GM12878 (cell line): ENCODE measurements around the gene ABI3. TPM values are rescaled to one million over a fixed set of nuclear protein-coding genes. Genes with fewer than 3 reads are reported as not detected.
A peak's percentile ranks its signal among the peaks of the same experiment; 100 is the strongest.

Experiments
- ATAC-seq: fragments of 200-7000 bp; cut with Tn5 transposase; 3 replicates; pipeline ENCODE4 v1.9.1; 2020; ENCODE audit warnings: mild to moderate bottlenecking, moderate library complexity
- BruUV-seq: library from RNA; stranded (reverse); fragments of 400-500 nt; replicated peaks from 2 replicates; lab custom pipeline; 2021; lab: Mats Ljungman, UMichigan
- CTCF ChIA-PET: fragments of 300-600 bp; sonication (Branson Sonifier 250); formaldehyde crosslinking; extraction: SDS; loops from one replicate; lab custom pipeline; 2021; ENCODE audit warnings: inconsistent platforms; lab: Yijun Ruan, JAX
- POLR2A ChIA-PET: fragments of 350-600 bp; formaldehyde crosslinking; extraction: SDS; loops from one replicate; lab custom pipeline; 2021; ENCODE audit warnings: inconsistent platforms; lab: Charles Lee
- RAD21 ChIA-PET: fragments of 300-600 bp; sonication (Branson Sonifier 250); formaldehyde crosslinking; loops from one replicate; lab custom pipeline; 2023; ENCODE audit warnings: antibody characterized with exemption; ENCODE audit not compliant: unreplicated experiment; lab: Charles Lee
- SMC1A ChIA-PET: fragments of 300-600 bp; sonication (Branson Sonifier 250); formaldehyde crosslinking; loops from one replicate; lab custom pipeline; 2023; ENCODE audit not compliant: unreplicated experiment, uncharacterized antibody; lab: Charles Lee
- DNase-seq: peaks from one replicate; pipeline ENCODE4 v3.0.0-alpha.2; 2011; ENCODE audit warnings: low read depth, low spot score
- FAIRE-seq: peaks from 3 replicates; lab custom pipeline; 2011; peaks lifted over from hg19 to GRCh38; lab: Jason Lieb, UNC
- H2AFZ ChIP-seq: 2 replicates; pipeline ENCODE4 v1.6.0; 2011; ENCODE audit warnings: low read depth, low read length, control low read depth; ENCODE audit not compliant: control insufficient read depth
- H3K27ac ChIP-seq: 2 replicates; pipeline ENCODE4 v1.5.1; 2011; ENCODE audit warnings: control low read depth; ENCODE audit not compliant: control insufficient read depth, insufficient read depth
- H3K27me3 ChIP-seq, 2 experiments: replicated peaks in 1 of 2; 2 replicates each; pipeline versions ENCODE4 v1.6.0 to v1.6.1; 2011; ENCODE audit warnings: low read length in 1 of 2; ENCODE audit not compliant: control insufficient read depth in 2 of 2, insufficient read depth in 2 of 2
- H3K36me3 ChIP-seq, 2 experiments: 2 replicates each; pipeline ENCODE4 v1.5.1; 2011; ENCODE audit warnings: low read length in 1 of 2; ENCODE audit not compliant: control insufficient read depth in 2 of 2, insufficient read depth in 2 of 2
- H3K4me1 ChIP-seq: 2 replicates; pipeline ENCODE4 v1.6.1; 2011; ENCODE audit warnings: mild to moderate bottlenecking, low read length, moderate library complexity, mixed read lengths; ENCODE audit not compliant: control insufficient read depth, insufficient read depth
- H3K4me2 ChIP-seq: 2 replicates; pipeline ENCODE4 v1.6.0; 2011; ENCODE audit warnings: control low read depth; ENCODE audit not compliant: control insufficient read depth, insufficient read depth
- H3K4me3 ChIP-seq: fragments of 200-600 bp; sonication (generic); 2 replicates; pipeline ENCODE4 v1.5.1; 2016
- H3K79me2 ChIP-seq: 2 replicates; pipeline ENCODE4 v1.6.0; 2011; ENCODE audit warnings: low read length; ENCODE audit not compliant: control insufficient read depth, insufficient read depth
- H3K9ac ChIP-seq: 2 replicates; pipeline ENCODE4 v1.8.0; 2011; ENCODE audit warnings: low read length, control low read depth, mixed read lengths; ENCODE audit not compliant: control insufficient read depth, insufficient read depth
- H3K9me3 ChIP-seq: replicated peaks from 3 replicates; pipeline ENCODE4 v1.5.1; 2011; ENCODE audit warnings: mild to moderate bottlenecking, low read length; ENCODE audit not compliant: control insufficient read depth, insufficient read depth
- H4K20me1 ChIP-seq: 2 replicates; pipeline ENCODE4 v1.6.0; 2011; ENCODE audit not compliant: control insufficient read depth, insufficient read depth
- ESRRA ChIP-seq: IDR thresholded peaks from 2 replicates; pipeline ENCODE4 v1.6.1; 2012; ENCODE audit warnings: mild to moderate bottlenecking, low read length, improper control_type of control experiment
- IRF4 ChIP-seq: IDR thresholded peaks from 2 replicates; pipeline ENCODE4 v1.6.1; 2011; ENCODE audit warnings: low read depth, low read length
- LARP7 ChIP-seq: fragments of 450-650 bp; IDR thresholded peaks from 2 replicates; pipeline ENCODE4 v1.6.1; 2017; ENCODE audit warnings: mild to moderate bottlenecking
- PKNOX1 ChIP-seq: fragments of 450-650 bp; IDR thresholded peaks from 2 replicates; pipeline ENCODE4 v1.6.1; 2016; ENCODE audit warnings: mild to moderate bottlenecking
- RAD51 ChIP-seq: fragments of 450-650 bp; IDR thresholded peaks from 2 replicates; pipeline ENCODE4 v1.6.1; 2016; ENCODE audit warnings: moderate library complexity, mild to moderate bottlenecking, inconsistent platforms
- SREBF2 ChIP-seq: IDR thresholded peaks from 2 replicates; pipeline ENCODE4 v1.6.1; 2012; ENCODE audit warnings: mild to moderate bottlenecking, low read length
- STAT3 ChIP-seq: IDR thresholded peaks from 2 replicates; pipeline ENCODE4 v1.6.1; 2011; ENCODE audit warnings: low read depth, low read length, improper control_type of control experiment
- WGBS: methylation state at CpG from one replicate; pipeline ENCODE4 v1.1.6; 2016; ENCODE audit warnings: low lambda C conversion rate; ENCODE audit not compliant: insufficient replicate concordance, insufficient coverage; ENCODE audit errors: missing lambda C conversion rate; 5-methylcytosine and 5-hydroxymethylcytosine counted together
- in situ Hi-C: fragments of 300-500 bp; cut with MboI; formaldehyde crosslinking; loops from 9 replicates; pipeline ENCODE4 v1.14.3; 2018; ENCODE audit warnings: mixed read lengths
- intact Hi-C: fragments of 100-400 bp; cut with micrococcal nuclease; formaldehyde crosslinking; loops from one replicate; pipeline ENCODE4 v1.14.2; 2022; ENCODE audit not compliant: unreplicated experiment
- polyA plus RNA-seq, 11 experiments: library from polyadenylated mRNA; depleted of rRNA in 4 of 11; unstranded in 6 of 11; stranded (reverse) in 5 of 11; fragments of >200 nt; fragmentation: Nextera tagmentation in 4 of 11; fragmentation: Illumina TruSeq in 1 of 11; extraction: Ambion mirVana in 4 of 11; extraction: Trizol in 1 of 11; gene quantifications; 1 replicate in 1 of 11; 2 replicates in 10 of 11; pipeline versions ENCODE4 v1.2.1 to v1.2.3, GENCODE V29; 2011 to 2016; ENCODE audit warnings: inconsistent platforms in 2 of 11, missing spikeins in 2 of 11, low read depth in 1 of 11
- total RNA-seq, 4 experiments: library from RNA; depleted of rRNA in 3 of 4; stranded (reverse); fragments of >200 nt in 3 of 4; fragmentation: Illumina TruSeq in 1 of 4; extraction: Trizol in 1 of 4; gene quantifications; 2 replicates each; pipeline versions ENCODE4 v1.2.1 to v1.2.3, GENCODE V29; 2013 to 2021

The ABI3 gene
- total and polyA plus RNA-seq, 10 of the 15 experiments (the other 5 are each of a cell fraction or from before 2014, with no cell fraction given) = 13.4 to 109 (median 51.1) TPM

GRCh38 chr17:49187301-49187700 is 23.2 kb upstream of the ABI3 start:
- no peak overlapping the region for H3K4me2 ChIP-seq
- H3K4me1 ChIP-seq = no peaks in the 10 kb centered on the region; the same call in 1 of the 2 replicates
- intact Hi-C loops = no loop called here
- no peaks in the 10 kb centered on the region for H4K20me1 ChIP-seq
- no peak overlapping the region for H3K9ac ChIP-seq
- H3K27me3 ChIP-seq = no peaks in the 10 kb centered on the region
- TF ChIP-seq SREBF2 (no peak), LARP7 (no peak), ESRRA (no peak), RAD51 (no peak), STAT3 (no peak)
- BruUV-seq = no TSS peak
- no peak overlapping the region for H3K4me3 ChIP-seq
- POLR2A ChIA-PET = no interaction called here
- RAD21 ChIA-PET = no interaction called here
- FAIRE-seq (no peak), ATAC-seq (no peak), DNase-seq (no peak)
- H3K79me2 ChIP-seq = no peaks in the 10 kb centered on the region
- no peak overlapping the region for H3K27ac ChIP-seq
- SMC1A ChIA-PET = interaction anchor here (1.1 to 1.7 kb wide), 2 partner anchors 22 to 35 kb away, joined by 3 to 4 read pairs; no protein-coding TSS in a partner anchor
- H3K36me3 ChIP-seq = no peaks in the 10 kb centered on the region
- CTCF ChIA-PET = interaction anchor here (0.6 to 2.9 kb wide), 3 partner anchors 11 to 1268 kb away, joined by 3 to 13 read pairs (median 5); no protein-coding TSS in a partner anchor
- 91% methylated on average over 3 of the region's 3 CpGs for WGBS
- in situ Hi-C loops = no loop called here
- no peak overlapping the region for H2AFZ ChIP-seq
- peaks cover 21% of the 10 kb centered on the region; the same call in 2 of the 3 replicates for H3K9me3 ChIP-seq

GRCh38 chr17:49190932-49191331 is 19.6 kb upstream of the ABI3 start:
- Histone ChIP-seq H4K20me1 (no peaks in the 10 kb centered on the region), H3K27me3 (no peaks in the 10 kb centered on the region), H3K9me3 (no peaks in the 10 kb centered on the region; the same call in 2 of the 3 replicates), H3K4me3 (no peak overlapping the region), H3K27ac (no peak overlapping the region), H3K9ac (no peak overlapping the region), H3K79me2 (no peaks in the 10 kb centered on the region), H2AFZ (no peak overlapping the region), H3K4me1 (peaks cover 22% of the 10 kb centered on the region), H3K36me3 (no peaks in the 10 kb centered on the region), H3K4me2 (no peak overlapping the region)
- DNase-seq (no peak), ATAC-seq (no peak), FAIRE-seq (no peak)
- POLR2A ChIA-PET = interaction anchor here (1.2 to 16.8 kb wide), 4 partner anchors 22 to 40 kb away, joined by 3 to 537 read pairs (median 6); partner anchors contain the start of genes ABI3, GNGT2 and PHOSPHO1
- CTCF ChIA-PET = interaction anchor here (0.6 to 7.7 kb wide), 7 partner anchors 11 to 283 kb away, joined by 3 to 127 read pairs (median 9); partner anchors contain the start of genes PHOSPHO1 and UBE2Z
- SMC1A ChIA-PET = interaction anchor here (1.3 to 12.1 kb wide), 7 partner anchors 10 to 297 kb away, joined by 3 to 354 read pairs (median 4); partner anchors contain the start of genes ABI3 and GNGT2
- WGBS = 50% methylated on average over 4 of the region's 4 CpGs
- intact Hi-C loops (loop anchor here (10.0 kb wide), 1 partner anchor 296 kb away; the partner anchor contains the start of gene ATP5MC1), in situ Hi-C loops (no loop called here)
- no TSS peak for BruUV-seq
- RAD21 ChIA-PET = interaction anchor here (0.7 to 12.9 kb wide), 5 partner anchors 9 to 36 kb away, joined by 4 to 355 read pairs (median 13); partner anchors contain the start of genes ABI3 and GNGT2
- TF ChIP-seq PKNOX1 (peak; percentile 75), IRF4 (no peak)
